GM18505 (cell line): ENCODE measurements around the gene SMIM8.

Experiments
- ATAC-seq: cut with Tn5 transposase; IDR thresholded peaks from one replicate; pipeline ENCODE4 v1.9.1; 2021; ENCODE audit not compliant: unreplicated experiment
- POLR2A ChIP-seq: IDR thresholded peaks from 4 replicates; pipeline ENCODE4 v1.6.1; 2011; ENCODE audit warnings: borderline replicate concordance; ENCODE audit not compliant: insufficient read depth, insufficient read length; ENCODE audit errors: extremely low read depth

Gene SMIM8

DNA sequence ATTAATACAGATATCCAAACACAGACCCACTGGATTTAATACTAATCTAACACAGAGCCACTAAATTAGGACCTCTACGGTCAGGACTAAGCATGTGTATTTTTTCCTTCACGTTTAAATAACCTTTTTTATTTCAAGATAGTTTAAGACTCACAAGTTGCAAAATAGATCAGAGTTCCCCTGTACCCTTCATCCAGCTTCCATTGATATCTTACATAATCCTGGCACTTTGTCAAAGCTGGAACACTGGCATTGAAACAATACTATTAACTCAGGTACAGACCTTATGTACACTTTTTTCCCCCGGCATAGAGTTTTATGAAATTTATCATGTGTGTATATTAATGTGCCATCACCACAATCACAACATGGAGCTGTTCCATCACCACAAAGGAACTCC is 24.3 kb downstream of the SMIM8 start:
- no peak for ATAC-seq
- TF ChIP-seq POLR2A: no peak

GRCh38 chr6:87349896-87350295 is 27.5 kb downstream of the SMIM8 start:
- no peak for ATAC-seq
- no peak for TF ChIP-seq POLR2A

DNA sequence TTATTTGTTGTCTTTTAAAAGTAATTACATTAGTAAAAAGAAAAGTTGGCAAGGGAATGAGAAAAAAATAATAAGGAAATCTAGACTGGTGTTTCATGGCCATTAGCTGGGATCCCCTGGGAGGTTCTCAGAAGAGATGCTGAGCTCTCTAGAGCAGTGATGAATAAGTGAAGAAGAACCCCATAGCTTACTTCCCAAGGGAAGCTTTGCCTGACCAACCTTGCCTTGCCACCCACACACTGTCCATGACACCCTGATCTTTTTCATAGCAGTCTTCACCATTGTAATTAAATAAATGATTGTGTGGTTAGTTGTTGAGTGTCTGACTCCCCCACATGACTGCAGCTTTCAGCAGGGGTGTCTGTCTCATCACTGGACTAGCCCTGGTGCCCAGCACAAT is 28.1 kb downstream of the SMIM8 start:
- TF ChIP-seq POLR2A: no peak
- ATAC-seq: no peak

GRCh38 chr6:87351583-87351982 is 29.2 kb downstream of the SMIM8 start:
- no peak for TF ChIP-seq POLR2A
- ATAC-seq: no peak

- TF ChIP-seq POLR2A: no peak
- ATAC-seq: no peak
These were observed 33.8 kb downstream of the SMIM8 start for GRCh38 chr6:87356181-87356580.

DNA sequence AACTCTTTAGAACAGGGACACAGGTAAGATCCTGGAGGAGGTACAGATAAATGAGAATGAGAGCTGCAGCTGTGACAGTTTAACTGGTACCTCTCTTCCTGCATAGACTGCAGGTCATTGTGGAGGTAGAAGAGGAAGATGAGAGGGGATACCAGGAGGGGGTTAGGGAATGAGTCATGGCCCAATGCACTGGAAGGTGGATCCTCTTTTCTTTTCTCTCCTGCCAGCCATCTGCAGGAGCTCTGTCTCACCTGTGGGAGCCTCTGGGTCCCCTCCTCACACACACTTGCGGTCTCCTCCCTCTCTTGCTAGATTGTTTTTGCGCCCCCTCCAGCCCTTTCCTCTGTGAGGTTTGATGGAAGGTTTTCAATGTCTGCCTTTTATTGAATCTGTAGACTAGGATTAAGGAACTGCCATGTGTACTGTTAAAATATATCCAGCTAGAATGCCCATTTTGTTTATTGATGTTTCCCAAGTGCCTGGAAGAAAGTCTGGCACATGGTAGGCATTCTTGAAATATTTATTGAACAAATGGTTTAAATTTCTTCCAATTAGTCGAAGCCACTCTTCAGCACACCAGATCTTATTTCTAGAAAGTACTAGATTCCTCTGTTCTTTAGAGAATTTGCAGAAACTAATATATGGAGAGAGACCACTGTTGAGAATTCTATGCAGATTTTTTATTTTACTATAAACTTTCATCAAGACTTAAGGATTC is 35.2 kb downstream of the SMIM8 start:
- TF ChIP-seq POLR2A: no peak
- no peak for ATAC-seq

DNA sequence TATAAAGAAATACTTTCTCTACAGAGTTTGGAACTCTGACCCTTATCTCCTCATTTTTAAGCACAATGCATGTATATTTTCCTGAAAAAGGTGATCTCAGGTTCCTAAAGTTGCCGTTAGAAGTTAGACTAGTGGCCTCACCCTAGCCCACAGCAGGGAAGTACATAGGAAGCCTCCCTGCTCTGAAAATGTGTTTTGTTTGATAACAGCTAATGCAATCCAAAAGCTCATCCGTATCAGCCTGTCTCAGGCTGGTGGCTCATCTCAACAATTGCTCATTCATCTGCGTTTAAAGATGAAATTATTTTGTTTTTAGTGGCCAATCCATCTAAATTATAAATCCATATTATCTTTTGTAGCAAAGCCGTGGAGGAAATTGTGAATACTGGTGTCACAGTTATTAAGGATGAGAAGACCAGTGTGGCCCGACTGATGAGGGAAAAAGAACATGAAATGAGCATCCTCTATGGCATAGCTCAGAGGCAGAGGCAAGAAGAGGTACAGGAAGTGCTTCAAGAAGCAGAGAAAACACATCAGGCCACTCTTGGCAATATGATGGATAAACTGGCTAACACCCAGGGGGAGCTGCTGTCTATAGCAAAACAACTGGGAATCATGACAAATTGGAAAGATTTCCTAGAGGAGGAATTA is 42.3 kb downstream of the SMIM8 start:
- ATAC-seq: no peak
- TF ChIP-seq POLR2A: no peak

- no peak for TF ChIP-seq POLR2A
- no peak for ATAC-seq
These were observed 43.9 kb downstream of the SMIM8 start for GRCh38 chr6:87366072-87366827.

DNA sequence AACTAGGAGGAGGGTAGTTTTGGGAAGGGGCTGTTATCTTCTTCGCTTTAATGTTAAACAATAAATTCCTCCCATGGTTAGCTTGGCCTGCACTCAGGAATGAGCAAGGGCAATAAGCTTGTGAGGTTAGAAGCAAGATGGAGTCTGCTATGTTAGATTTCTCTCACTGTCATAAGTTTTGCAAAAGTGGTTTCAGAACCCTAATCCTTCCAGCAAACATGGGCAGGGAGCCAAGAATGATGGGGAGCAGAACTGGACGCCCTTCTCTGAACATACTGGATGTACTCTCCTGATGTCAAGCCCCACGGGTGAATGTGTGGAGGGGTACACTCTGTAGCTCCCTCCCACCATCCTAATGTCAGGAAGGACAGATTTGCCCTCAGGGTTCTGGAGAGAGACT is 44.5 kb downstream of the SMIM8 start:
- no peak for ATAC-seq
- no peak for TF ChIP-seq POLR2A

GRCh38 chr6:87373377-87373776 is 51.0 kb downstream of the SMIM8 start:
- ATAC-seq: no peak
- TF ChIP-seq POLR2A: no peak

GRCh38 chr6:87375315-87375714 is 52.9 kb downstream of the SMIM8 start:
- no peak for ATAC-seq

GRCh38 chr6:87376643-87377042 is 54.3 kb downstream of the SMIM8 start:
- no peak for ATAC-seq
- TF ChIP-seq POLR2A: no peak

More at GRCh38 chr6:87375315-87375714, 52.9 kb downstream of the SMIM8 start:
- no peak for TF ChIP-seq POLR2A

GRCh38 chr6:87378947-87379346 is 56.6 kb downstream of the SMIM8 start:
- TF ChIP-seq POLR2A: no peak
- ATAC-seq: no peak

DNA sequence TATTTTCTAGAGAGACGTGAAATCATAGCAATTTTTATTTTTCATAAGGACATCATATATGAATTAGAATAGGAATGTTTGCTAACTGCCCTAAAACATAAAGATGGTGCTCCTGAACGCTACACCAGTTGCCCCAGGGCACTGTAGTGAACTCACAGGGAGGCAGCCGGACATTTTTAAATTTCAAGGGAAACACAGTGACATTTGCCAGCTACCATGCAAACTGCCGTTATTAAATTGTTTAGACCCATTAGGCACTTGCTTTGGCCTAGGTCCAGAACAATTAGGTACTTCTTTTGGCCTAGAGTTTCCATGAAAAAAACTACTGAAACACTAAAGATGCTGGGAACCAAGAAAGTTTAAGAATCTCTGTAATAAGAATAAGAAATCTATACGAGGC is 60.5 kb downstream of the SMIM8 start:
- ATAC-seq: no peak
- no peak for TF ChIP-seq POLR2A
